Measurements from ENCODE around the gene HORMAD2.

Gene HORMAD2

DNA sequence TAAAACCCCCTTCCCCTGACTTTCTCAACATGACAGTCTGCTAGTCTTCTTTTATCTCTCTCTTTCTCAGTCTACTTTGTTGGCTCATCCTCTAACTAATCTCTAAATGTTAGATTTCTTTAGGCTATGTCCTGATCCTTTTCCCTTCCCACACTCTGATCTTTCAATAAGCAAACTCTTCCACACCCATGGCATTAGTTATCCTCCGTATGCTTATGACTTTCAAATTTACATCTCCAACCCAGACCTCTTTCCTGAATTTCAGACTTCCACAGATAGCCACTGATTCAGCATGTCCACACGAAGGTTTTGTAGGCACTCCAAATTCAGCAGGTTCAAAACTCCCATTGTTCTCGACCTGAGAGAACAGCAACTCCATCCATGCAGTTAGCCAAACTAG lies 90.7 kb downstream of the HORMAD2 start:
- DNase-seq, result no peak

DNA sequence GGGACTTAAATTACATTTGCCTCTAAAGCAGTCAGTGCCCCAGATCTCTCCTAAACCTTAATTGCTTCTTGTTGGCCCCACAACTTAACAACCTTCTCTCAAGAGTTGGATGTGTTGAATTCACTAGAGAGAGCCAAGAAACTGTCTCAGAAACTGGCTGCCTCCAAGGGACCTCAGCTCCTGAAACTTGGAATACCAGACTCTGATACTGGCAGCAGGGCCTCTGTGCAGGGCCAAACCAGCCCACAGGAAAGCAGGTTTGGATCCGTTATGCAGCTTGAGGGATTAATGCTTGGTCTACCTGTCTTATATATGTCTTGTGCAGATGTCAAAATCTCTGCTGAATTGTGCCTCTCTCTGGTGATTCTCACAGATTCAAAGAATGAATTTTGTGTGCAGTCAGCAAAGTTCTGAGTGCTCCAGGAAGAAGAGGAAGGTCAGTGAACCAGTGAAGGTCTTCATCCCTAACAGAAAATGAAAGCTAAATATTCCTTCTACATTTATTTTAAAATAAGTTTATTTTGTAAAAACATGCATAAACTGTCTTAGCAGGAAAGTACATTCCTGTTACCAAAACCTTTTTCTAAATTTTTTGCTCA lies 95.5 kb downstream of the HORMAD2 start:
- no peak for DNase-seq

DNA sequence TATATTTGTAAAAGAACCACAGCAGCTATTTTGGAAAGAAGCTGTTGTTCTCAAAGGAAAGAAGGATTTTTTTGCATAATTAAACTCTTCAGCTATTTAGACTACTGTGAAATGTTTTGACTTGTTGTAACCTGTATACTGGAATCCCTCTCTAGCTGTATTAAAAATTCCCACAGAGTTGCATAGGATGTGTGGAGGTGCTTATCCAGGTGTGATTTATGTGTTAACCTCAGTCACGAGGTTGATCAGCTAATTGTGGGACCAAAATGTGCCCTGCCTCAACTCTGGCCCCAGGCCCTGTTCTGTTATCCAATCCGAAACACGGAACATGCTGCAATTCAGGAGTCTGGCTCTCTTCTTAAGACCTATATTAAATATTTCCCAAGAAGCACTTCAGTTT lies 96.2 kb downstream of the HORMAD2 start:
- no peak for DNase-seq

DNA sequence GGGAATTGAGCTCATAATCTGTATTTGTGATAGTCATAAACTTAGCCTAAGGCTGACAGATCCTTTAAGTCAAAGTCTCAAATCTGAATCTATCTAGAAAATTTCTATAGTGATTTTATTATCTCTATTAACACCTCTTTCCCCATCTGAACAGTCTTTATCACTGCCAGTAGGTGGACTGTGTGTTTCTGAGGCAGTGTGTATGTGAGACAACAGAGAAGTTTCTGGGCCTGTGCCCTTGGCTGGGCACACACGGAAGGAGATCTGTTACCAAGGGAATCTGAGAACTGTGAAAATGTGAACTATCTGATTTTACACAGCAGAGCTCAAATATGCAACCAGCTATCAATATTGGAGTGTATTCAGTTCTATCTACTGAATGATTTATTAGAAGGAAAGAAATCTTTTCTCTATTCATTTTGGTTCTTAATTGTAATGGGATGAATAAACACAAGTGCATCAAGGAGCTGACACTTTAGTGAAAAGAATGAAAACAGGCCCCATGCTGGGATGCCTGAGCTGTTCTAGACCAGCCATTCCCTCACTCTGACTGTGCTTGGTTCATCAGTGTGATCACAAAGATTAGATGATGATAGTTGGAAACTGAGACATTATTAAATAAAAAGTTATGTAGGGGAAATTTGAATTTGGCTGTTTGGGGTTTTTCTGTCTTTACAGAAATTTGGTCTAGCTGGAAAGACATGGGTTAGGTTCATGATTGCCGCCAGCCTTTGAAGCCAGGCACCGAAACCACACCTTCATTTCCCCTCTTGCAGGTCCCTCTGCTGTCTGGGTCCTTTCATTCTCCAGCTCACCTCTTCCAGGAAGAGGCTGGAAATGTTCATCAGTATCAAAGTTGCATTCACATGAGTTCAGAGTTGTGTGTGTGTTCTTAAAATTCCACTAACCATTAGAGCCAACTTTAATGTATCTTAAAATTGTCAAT lies 98.2 kb downstream of the HORMAD2 start:
- peak; percentile 44 for DNase-seq

DNA sequence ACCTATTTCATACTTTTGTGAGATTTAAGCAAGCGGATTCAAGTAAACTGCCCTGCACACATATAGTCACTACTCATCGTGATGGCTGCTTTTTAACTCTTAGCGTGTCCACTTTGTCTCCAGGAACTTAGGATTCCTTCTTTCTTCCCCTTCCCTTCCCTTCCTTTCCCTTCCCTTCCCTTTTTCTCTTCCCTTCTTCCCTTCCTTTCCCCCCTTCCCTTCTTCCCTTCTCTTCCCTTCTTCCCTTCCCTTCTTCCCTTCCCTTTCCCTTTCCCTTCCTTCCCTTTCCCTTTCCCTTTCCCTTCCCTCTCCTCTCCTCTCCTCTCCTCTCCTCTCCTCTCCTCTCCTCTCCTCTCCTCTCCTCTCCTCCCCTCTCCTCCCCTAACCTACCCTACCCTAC lies 100.4 kb downstream of the HORMAD2 start:
- DNase-seq, result no peak

DNA sequence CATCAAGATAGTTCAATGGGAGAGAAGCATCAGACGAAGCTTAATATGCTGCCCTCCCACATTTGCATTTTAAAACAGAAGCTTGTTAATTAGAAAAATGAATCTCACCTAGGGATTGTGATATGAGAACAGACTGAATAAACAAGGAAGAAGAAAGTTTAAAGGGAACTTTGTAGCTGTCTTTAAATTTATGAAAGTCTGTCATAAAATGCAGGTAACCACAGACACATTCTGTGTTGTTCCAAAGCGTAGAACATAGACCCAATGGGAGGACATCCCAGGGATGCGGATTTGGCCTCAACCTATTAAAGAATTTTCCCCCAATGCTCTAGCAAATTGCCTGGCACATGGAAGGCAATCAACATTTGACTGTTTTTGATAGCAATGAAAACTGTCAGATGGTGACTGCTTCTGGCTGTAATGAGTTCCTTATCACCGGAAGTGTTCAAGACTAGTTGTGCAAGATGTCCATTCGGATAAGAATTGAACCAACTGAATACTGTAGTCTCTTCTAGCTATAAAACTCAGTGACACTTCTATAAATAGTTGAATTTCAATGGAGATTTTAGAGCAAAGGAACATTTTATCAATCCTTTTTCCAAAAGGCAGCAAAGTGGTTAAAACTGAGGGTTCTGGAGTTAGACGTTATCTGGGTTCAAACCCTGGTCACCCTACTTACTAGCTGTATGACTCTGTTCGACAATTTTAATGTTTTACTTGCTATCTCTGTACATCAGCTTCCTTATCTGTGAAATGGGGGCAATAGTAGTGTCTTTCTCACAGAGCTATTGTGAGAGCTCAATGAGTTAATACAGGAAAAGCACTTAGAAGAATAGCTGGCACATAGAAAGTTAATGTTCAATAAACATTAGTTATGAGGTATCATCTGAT lies 101.4 kb downstream of the HORMAD2 start:
- no peak for DNase-seq

DNA sequence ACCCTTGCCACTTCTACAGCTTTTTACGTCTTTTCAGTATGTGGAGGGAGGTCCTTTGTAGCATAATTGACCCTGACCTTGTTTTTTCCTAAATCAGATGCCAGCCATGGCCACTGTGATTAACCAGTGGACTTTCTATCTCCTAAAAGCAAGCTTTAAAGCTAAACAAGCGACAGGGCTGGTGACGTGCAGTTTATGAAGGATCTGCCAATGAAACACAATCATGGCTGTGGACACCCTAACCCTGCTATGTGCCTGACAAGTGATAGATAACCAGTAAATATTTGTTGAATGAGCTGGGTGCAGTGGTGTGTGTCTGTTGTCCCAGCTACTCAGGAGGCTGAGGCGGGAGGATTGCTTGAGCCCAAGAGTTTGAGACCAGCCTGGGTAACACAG lies 102.1 kb downstream of the HORMAD2 start:
- DNase-seq, result no peak

DNA sequence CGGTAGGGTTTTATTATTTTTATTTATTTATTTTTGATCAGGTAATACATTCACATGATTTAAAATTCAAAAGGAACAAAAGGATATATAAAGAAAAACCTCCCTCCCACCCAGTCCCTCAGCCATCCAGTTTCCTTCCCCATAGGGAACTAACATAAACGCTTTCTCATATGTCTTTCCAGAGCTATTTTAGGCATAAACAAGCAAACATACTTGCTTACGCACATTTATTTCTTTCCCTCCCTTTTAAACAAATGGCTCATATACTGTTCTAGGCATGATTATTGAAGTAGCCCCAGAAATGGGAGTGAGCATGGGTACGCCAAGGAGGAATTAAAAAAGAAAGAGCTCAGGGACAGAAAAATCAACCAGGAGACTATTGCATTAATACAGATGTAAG lies 102.6 kb downstream of the HORMAD2 start:
- DNase-seq, result no peak

DNA sequence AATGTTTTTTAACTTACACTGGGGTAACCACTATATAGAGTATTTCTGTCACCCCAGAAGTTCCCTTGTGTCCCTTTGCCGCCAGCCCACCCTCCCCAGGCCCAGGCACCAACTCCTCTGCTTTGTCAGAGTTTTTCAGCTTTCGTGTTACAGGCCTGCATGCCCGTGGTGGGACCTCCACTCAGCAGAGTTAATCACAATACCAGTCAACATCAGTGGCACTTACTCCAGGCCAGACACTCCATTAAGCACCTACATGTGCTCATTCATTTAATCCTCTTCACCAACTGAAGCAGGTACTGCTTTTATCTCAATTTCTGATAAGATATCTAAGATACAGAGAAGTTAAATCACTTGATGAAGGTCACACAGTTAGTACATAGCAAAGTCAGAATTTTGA lies 103.0 kb downstream of the HORMAD2 start:
- no peak for DNase-seq

DNA sequence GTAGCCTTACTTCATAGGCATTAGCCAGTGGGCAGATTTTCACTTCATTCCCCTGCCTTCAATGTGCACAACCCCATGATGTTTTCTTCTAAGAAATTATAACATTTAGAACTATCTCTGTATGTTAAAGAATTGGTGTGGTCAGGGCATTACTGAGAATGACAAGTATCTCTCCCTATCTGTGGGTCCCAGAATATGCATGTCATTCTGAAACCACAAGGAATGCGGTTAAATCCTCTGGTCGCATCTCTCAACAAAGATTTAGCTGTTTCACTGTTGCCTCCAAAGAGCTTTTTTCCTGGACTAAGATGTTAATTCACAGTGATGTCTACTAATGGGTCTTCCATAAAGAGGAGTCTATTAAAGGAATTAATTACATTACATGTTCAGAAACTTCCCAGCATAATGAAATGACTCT lies 103.6 kb downstream of the HORMAD2 start:
- no peak for DNase-seq

DNA sequence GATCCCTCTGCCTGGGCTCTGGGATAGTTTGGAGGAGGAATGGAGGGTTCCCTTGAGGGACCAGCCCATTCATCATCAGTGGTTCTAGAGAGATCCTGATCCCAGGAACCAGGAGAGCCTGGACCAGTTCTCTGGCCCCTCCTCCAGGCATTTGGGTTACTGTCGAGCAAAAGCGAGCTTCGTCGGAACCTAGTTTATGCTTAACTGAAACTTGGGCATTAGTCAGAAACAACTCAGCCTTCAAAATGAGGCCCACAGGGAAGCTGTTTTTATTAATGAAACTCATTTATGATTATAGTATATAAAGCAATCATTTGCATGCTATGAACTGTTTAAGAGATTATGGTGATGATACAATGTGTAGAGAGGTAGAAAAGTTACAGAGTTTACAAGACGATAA lies 104.9 kb downstream of the HORMAD2 start:
- no peak for DNase-seq

DNA sequence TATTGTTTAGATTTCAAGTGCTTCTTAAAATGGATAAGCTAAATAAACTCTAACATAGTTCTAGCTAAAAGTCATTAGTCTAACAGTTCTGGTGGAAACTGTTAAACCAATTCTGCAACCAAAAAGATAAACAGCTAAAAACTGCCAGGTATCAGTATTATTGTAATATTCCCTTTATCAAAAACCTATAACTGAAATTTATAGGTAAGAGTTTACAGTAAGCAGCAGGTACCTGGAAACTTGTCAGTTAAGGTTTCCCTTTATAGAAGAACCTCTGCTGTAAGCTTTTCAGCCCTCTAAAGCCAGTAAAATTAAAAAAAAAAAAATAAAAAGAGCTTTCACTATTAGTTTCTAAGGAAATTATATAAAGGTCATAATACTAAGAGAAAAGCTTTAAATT lies 105.3 kb downstream of the HORMAD2 start:
- no peak for DNase-seq

DNA sequence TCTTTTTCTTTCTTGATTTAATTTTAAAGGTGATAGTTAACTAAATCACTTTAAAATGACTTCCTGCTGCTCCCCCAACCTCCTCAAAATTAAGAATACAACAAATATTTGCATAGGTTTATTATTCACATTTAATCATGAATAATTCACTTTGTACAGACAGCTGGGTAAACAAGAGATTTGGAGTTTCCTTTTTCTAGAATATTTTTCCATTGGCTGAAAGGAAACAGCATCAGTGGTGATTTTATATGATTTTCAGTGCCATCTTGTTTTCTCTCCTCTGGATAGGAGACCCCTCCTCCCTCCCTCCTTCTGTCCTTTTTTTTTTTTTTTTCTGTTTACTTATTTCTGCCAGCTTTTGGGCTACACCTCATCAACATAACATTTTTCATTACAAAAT lies 105.8 kb downstream of the HORMAD2 start:
- no peak for DNase-seq

DNA sequence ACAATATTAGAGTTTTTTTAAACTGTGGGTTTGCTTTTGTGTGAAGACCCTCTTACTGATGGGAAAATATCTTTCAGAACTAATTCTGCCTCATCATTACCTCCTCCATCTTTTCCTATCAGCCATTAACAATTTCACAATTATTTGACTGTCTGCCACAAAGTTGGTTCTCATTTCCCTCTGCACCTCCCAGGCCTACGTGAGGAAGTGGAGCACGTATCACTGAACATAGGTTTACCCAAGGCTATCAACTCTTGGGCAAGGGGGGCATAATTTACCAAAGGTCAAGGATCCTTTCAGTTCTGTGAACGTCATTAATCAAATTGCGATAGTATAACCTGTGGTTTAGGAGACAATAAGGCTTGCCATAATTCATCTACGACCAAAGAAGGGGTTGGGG lies 106.2 kb downstream of the HORMAD2 start:
- DNase-seq, result no peak

DNA sequence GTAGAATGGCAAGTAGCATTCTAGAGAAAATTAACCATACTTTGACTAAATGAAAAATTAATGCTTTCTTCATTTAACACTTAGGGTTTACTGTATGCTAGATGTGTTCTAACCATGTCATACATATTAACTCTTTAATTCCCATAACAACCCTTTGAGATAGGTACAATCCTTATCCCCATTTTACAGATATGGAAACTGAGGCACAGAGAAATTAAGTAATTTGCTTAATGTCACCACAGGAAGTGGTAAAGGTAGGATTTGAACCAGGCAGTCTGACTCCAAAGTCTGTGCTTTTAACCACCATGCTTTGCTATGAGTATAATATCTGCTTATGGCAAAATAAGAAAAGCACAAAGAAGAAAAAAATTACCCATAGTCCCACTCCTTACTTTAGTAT lies 106.8 kb downstream of the HORMAD2 start:
- DNase-seq, result no peak

DNA sequence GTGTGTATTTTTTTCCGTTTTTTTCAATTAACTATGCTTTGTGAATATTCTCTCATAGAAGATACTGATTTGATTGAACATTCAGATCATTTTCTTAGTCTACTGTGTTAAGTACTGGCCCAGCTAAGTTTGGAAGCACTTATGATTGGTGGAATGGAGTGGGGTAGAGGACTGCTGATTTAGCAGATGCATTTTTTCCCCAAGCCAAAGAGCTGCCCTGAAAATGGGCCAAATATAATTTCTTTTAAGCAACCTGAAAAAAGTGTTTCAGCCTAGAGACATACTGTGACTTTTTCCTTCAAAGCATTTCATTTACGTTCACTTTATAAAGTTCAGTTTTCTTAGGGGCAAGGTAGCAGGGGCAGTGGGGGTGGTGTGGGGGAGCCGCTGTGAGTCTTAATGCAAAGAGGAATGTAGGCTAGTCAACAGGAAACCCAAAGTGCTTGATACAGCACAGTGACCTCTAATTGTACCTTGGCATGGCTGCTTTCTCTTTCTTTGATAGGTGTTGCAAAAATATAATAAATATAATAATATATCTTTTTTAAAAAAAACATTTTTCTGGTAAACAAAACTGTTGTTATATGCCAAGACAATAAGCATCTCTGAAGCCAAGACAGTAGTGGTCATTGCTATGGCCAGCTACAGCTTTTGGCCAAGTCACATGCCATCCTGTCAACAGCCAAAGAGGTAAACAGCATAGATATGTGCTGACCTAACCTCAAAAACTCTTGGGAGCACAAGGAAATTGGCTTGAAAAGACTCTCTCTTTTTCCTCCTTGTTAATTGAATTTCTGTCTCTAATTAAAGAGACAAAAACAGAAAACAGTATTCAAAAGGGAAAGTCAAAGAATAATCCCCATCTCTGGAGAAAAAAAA lies 107.5 kb downstream of the HORMAD2 start:
- DNase-seq, result no peak

DNA sequence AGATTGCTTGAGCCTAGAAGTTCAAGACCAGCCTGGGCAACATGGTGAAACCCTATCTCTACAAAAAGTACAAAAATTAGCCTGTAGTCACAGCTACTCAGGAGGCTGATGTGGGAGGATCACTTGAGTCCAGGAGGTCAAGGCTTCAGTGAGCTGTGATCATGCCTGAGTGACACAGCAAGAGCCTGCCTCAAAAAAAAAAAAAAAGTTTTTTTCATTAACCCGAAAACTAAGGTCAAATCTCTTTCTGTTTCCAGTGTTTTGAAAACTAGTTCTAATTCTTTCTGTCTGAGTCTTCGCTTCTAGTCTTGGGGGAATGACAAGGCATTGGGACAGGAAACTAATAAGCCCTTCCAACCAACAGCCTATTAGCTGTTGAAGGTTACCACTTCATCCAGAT lies 108.6 kb downstream of the HORMAD2 start:
- no peak for DNase-seq

DNA sequence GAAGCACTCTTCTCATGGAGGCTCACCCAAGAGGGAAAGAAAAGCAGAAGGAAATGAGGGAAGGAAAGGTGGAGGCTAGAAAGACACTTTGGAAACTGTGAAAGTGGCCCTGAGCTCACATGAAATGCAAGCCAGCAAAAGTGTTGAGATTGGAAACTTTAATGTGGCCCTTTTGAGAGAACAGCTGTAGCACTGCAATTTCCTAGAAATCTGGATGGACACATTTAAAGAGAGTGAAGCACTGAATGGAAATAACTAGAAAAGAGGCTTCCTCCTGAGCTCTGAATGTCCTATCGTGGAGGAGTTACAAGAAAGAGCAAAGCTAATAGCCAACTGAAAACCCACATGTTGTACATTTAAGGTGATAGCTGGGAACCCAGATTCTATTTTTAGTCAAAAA lies 110.3 kb downstream of the HORMAD2 start:
- DNase-seq, result no peak

DNA sequence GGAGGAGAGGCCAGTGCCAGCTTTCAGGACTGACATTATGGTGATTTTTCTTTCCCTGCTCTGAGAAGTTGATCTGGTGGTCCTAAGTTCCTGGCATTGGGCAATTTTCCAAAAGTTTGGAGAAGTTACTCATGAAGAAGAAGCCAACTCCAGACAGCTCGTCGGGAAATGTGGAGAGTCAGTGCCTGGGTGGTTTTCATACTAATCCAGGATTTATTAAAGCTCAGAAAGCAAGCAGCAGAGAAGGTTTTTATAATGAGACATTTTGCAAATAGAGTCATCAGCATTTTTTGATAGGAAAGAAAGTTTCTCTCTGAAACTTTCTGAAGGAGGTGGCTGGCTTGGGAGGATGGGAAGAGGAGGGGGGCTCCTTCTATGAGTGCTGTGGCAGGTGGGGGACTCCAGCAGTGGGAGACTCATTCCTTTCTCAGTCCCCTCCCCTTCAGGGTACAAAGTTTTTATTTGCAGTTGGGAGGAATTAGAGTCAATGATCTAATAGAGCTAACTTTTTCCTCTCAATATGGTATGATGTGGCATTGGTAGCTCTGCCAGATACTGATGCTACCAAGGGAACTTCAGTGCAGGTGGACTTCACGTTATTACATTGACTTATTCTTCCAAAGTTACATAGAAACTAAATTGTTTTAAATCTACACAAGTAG lies 110.9 kb downstream of the HORMAD2 start:
- DNase-seq, result no peak

DNA sequence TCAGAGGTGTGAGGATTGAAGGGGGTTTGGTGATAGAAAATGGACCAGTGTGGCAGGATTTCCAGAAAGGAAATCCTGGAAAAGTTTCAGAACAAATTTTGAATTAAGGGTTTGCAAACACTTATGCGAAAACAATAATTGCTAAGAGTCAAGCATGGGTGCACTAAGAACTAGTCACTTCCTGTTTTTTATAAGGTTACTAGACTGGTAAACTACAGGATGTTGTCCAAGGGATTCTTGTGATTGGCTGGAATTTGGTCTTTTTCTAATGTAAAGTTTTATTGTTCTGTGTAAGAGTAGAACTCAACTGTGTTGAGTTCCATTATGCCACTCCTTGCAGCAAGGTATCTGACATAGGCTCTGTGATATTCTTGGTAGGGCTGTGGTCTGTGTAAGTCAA lies 112.2 kb downstream of the HORMAD2 start:
- DNase-seq, result no peak

DNA sequence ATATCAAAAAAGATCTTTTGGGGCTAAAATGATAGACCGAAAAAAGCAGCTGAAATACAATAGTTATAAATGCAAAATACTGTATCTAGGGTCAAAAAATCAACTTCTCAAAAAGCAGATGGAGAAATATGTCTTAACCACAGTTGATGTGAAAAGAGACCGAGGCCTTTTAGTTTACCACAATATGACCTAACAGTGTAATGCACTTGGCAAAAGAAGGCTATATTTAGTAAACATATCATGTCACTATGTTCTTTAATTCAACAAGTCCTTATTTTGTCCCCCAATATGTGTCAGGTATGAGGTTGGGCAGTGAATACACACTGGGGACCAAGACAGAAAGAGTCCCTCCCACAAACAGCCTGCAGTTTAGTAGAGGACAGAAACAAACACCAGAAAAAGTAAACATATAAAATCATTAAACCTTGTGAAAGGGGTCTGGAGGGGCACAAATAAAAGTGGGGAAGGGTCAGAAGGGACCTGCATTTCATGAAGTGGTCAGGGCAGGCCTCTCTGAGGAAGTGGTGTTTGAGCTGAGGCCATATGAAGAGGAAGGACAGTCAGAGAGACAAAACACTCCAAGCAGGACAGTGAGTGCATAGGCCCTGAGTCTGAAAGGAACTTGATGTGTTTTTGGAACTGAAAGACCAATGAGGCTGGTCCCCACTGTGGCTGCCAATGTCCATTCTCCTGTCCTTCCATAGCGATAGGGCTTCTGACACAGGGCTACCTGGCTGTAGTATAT lies 112.9 kb downstream of the HORMAD2 start:
- DNase-seq, result no peak
